SK-N-SH (cell line): ENCODE results near the gene CLIC4. TPM values are rescaled to one million over a fixed set of nuclear protein-coding genes. Genes with fewer than 3 reads are reported as not detected.

ENCODE experiments used
- CTCF ChIA-PET: fragments of 300-600, 350-600 bp; formaldehyde crosslinking; extraction: SDS; loops from one replicate; lab custom pipeline; 2021; lab: Yijun Ruan, JAX
- POLR2A ChIA-PET: fragments of 350-600 bp; sonication (Branson Sonifier 250); formaldehyde crosslinking; extraction: SDS; loops from one replicate; lab custom pipeline; 2020; ENCODE audit warnings: antibody characterized with exemption, inconsistent platforms; lab: Yijun Ruan, JAX
- DNase-seq: peaks from one replicate; pipeline ENCODE4 v3.0.0; 2012
- H2AFZ ChIP-seq: fragments of 200-600 bp; sonication (generic); 2 replicates; pipeline ENCODE4 v1.8.1; 2016; ENCODE audit warnings: antibody characterized with exemption, mild to moderate bottlenecking, low read depth
- H3F3A ChIP-seq: fragments of 200-600 bp; sonication (generic); replicated peaks from 2 replicates; pipeline ENCODE3; 2016; ENCODE audit warnings: antibody characterized with exemption, mild to moderate bottlenecking; ENCODE audit not compliant: insufficient read depth
- H3K27ac ChIP-seq, 2 experiments: fragments of 200-500 bp in 1 of 2; fragments of 200-600 bp in 1 of 2; sonication (Bioruptor generic) in 1 of 2; sonication (generic), shearing (Covaris generic) in 1 of 2; 2 replicates each; pipeline versions ENCODE4 v1.5.1 to v1.6.1; 2014 to 2016; ENCODE audit warnings: low read depth in 2 of 2, inconsistent platforms in 1 of 2, low read length in 1 of 2, mild to moderate bottlenecking in 1 of 2, mixed read lengths in 1 of 2
- H3K27me3 ChIP-seq: fragments of 200-600 bp; sonication (generic), shearing (Covaris generic); 2 replicates; pipeline ENCODE4 v1.6.1; 2016; ENCODE audit warnings: mixed run types; ENCODE audit not compliant: insufficient read depth
- H3K36me3 ChIP-seq, 2 experiments: fragments of 200-500 bp in 1 of 2; fragments of 200-600 bp in 1 of 2; sonication (Bioruptor generic) in 1 of 2; sonication (generic) in 1 of 2; replicated peaks in 1 of 2; 2 replicates each; pipeline versions ENCODE3 to v1.5.1; 2014 to 2016; ENCODE audit warnings: low read length in 1 of 2, mild to moderate bottlenecking in 1 of 2; ENCODE audit not compliant: insufficient read depth in 2 of 2, control insufficient read depth in 1 of 2
- H3K4me1 ChIP-seq, 2 experiments: fragments of 200-500 bp in 1 of 2; fragments of 200-600 bp in 1 of 2; sonication (Bioruptor generic) in 1 of 2; sonication (generic), shearing (Covaris generic) in 1 of 2; 2 replicates each; pipeline versions ENCODE4 v1.5.1 to v1.6.1; 2014 to 2016; ENCODE audit warnings: low read depth in 1 of 2, low read length in 1 of 2, mixed run types in 1 of 2; ENCODE audit not compliant: insufficient read depth in 2 of 2, control insufficient read depth in 1 of 2
- H3K4me2 ChIP-seq: fragments of 200-600 bp; sonication (generic), shearing (Covaris generic); 2 replicates; pipeline ENCODE4 v1.6.1; 2017; ENCODE audit warnings: mixed run types
- H3K4me3 ChIP-seq, 2 experiments: fragments of 200-500 bp in 1 of 2; fragments of 200-600 bp in 1 of 2; sonication (Bioruptor generic) in 1 of 2; sonication (generic), shearing (Covaris generic) in 1 of 2; 2 replicates each; pipeline versions ENCODE4 v1.5.1 to v1.8.1; 2014 to 2016; ENCODE audit warnings: low read depth in 2 of 2, inconsistent platforms in 1 of 2, low read length in 1 of 2, mild to moderate bottlenecking in 1 of 2, mixed read lengths in 1 of 2, moderate library complexity in 1 of 2
- H3K79me2 ChIP-seq: fragments of 200-600 bp; sonication (generic); 2 replicates; pipeline ENCODE4 v1.8.1; 2017; ENCODE audit warnings: mild to moderate bottlenecking; ENCODE audit not compliant: insufficient read depth
- H3K9ac ChIP-seq: fragments of 200-600 bp; sonication (generic); 2 replicates; pipeline ENCODE4 v1.6.1; 2017; ENCODE audit warnings: mixed run types
- H3K9me2 ChIP-seq: fragments of 200-600 bp; sonication (generic); 2 replicates; pipeline ENCODE4 v1.6.1; 2017; ENCODE audit warnings: mixed run types
- H3K9me3 ChIP-seq: fragments of 200-600 bp; sonication (generic); 2 replicates; pipeline ENCODE4 v1.6.1; 2017; ENCODE audit warnings: mixed run types, mild to moderate bottlenecking, moderate library complexity
- H4K20me1 ChIP-seq: fragments of 200-600 bp; sonication (generic); 2 replicates; pipeline ENCODE4 v1.6.1; 2017; ENCODE audit warnings: mild to moderate bottlenecking, mixed run types; ENCODE audit not compliant: insufficient read depth
- ELF1 ChIP-seq: IDR thresholded peaks from 2 replicates; pipeline ENCODE4 v1.4.0; 2012
- EP300 ChIP-seq, 2 experiments: IDR thresholded peaks; 2 replicates each; pipeline versions ENCODE4 v1.4.0 to v1.6.1; 2012; ENCODE audit warnings: borderline replicate concordance in 1 of 2, low read depth in 1 of 2, low read length in 1 of 2
- FOXM1 ChIP-seq: IDR thresholded peaks from 2 replicates; pipeline ENCODE4 v1.4.0; 2012; ENCODE audit warnings: low read depth, mild to moderate bottlenecking
- GATA2 ChIP-seq: sonication (generic); formaldehyde crosslinking; IDR thresholded peaks from 2 replicates; pipeline ENCODE4 v1.5.0; 2020; ENCODE audit warnings: mild to moderate bottlenecking, missing genetic modification reagents
- MEF2A ChIP-seq: IDR thresholded peaks from 2 replicates; pipeline ENCODE4 v1.4.0; 2012; ENCODE audit warnings: low read depth, borderline replicate concordance
- MXI1 ChIP-seq: IDR thresholded peaks from 2 replicates; pipeline ENCODE4 v1.6.1; 2012; ENCODE audit warnings: mild to moderate bottlenecking, low read depth, low read length, improper control_type of control experiment
- NRF1 ChIP-seq: IDR thresholded peaks from 2 replicates; pipeline ENCODE4 v1.6.1; 2012; ENCODE audit warnings: low read depth, mild to moderate bottlenecking, low read length
- RXRA ChIP-seq: IDR thresholded peaks from 2 replicates; pipeline ENCODE4 v1.4.0; 2012; ENCODE audit warnings: low read depth, mild to moderate bottlenecking, borderline replicate concordance
- SIN3A ChIP-seq: IDR thresholded peaks from 2 replicates; pipeline ENCODE4 v1.6.1; 2012; ENCODE audit warnings: low read depth, mild to moderate bottlenecking, low read length, moderate library complexity, borderline replicate concordance
- TEAD4 ChIP-seq: IDR thresholded peaks from 2 replicates; pipeline ENCODE4 v1.4.0; 2012; ENCODE audit warnings: mild to moderate bottlenecking, borderline replicate concordance; ENCODE audit not compliant: insufficient read depth
- WGBS: methylation state at CpG from one replicate; pipeline ENCODE4 v1.1.6; 2017; ENCODE audit warnings: low lambda C conversion rate; 5-methylcytosine and 5-hydroxymethylcytosine counted together
- polyA plus RNA-seq, 3 experiments: library from polyadenylated mRNA; depleted of rRNA; stranded (reverse); fragments of >200 nt; gene quantifications; 2 replicates each; pipeline ENCODE4 v1.2.3, GENCODE V29; 2012
- TF ChIP-seq, protein P1 (sequence below): fragments of 150-350 bp; IDR thresholded peaks from 2 replicates; pipeline ENCODE4 v1.6.1; 2017; ENCODE audit warnings: antibody characterized with exemption, low read length, low read depth, borderline replicate concordance
- TF ChIP-seq, protein P2 (sequence below): IDR thresholded peaks from 2 replicates; pipeline ENCODE4 v1.4.0; 2012; ENCODE audit warnings: low read depth, borderline replicate concordance
- TF ChIP-seq, protein P3 (sequence below): IDR thresholded peaks from 2 replicates; pipeline ENCODE4 v1.4.0; 2012; ENCODE audit warnings: low read depth
- TF ChIP-seq, protein P4 (sequence below): fragments of 200-600 bp; sonication (generic); IDR thresholded peaks from 2 replicates; pipeline ENCODE4 v1.6.1; 2017; ENCODE audit warnings: antibody characterized with exemption, mild to moderate bottlenecking, moderate library complexity

Gene CLIC4
- polyA plus RNA-seq, 1 of the 3 experiments (the other 2 are of a cell fraction), result 66.4 TPM

DNA sequence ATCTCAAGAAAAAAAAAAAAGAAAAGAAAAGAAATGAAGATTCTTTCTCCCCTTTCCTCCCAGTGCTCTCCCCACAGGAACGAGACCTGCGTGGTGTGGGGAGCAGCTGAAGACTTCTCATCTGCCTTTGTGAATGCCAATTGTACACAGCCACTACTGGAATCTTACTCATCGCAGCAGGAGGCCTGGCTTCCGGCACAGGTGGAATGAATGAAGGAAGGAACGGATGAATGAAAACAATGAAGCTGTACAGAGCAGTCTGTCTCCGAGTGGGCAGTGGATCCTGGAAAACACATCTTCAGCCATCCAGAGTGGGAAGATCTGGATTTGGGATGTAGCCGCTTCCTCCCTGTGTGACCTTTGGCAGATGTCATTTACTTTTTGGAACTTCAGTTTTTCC is 119.9 kb downstream of the CLIC4 start:
- Histone ChIP-seq H3K27ac (no peak overlapping the region), H3K4me1 (no peaks in the 10 kb centered on the region), H3K4me3 (no peak overlapping the region), H3K27me3 (no peaks in the 10 kb centered on the region), H3K9ac (no peak overlapping the region), H3K36me3 (no peaks in the 10 kb centered on the region), H3K79me2 (no peaks in the 10 kb centered on the region), H3F3A (no peaks in the 10 kb centered on the region), H3K9me2 (no peaks in the 10 kb centered on the region), H2AFZ (no peak overlapping the region), H4K20me1 (no peaks in the 10 kb centered on the region), H3K4me2 (no peak overlapping the region), H3K9me3 (no peaks in the 10 kb centered on the region)
- ChIA-PET POLR2A (no interaction called here), CTCF (interaction anchor here (0.7 to 2.3 kb wide), 3 partner anchors 33 to 66 kb away, joined by 3 to 8 read pairs (median 3); no protein-coding TSS in a partner anchor)
- DNase-seq, result no peak
- TF ChIP-seq FOXM1, result no peak
- no peak for TF ChIP-seq RXRA
- no peak for TF ChIP-seq MXI1
- no peak for TF ChIP-seq NRF1
- no peak for TF ChIP-seq EP300 (IDR thresholded peaks at IDR 0.05; ENCODE audit: borderline replicate concordance in 1 of 2, low read depth in 1 of 2, low read length in 1 of 2)
- no peak for TF ChIP-seq TEAD4
- no peak for TF ChIP-seq MEF2A
- no peak for TF ChIP-seq GATA2 (CRISPR knock-in tag)
- TF ChIP-seq SIN3A, result no peak
- TF ChIP-seq, protein P1, sequence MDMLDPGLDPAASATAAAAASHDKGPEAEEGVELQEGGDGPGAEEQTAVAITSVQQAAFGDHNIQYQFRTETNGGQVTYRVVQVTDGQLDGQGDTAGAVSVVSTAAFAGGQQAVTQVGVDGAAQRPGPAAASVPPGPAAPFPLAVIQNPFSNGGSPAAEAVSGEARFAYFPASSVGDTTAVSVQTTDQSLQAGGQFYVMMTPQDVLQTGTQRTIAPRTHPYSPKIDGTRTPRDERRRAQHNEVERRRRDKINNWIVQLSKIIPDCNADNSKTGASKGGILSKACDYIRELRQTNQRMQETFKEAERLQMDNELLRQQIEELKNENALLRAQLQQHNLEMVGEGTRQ, result no peak
- TF ChIP-seq, protein P2, sequence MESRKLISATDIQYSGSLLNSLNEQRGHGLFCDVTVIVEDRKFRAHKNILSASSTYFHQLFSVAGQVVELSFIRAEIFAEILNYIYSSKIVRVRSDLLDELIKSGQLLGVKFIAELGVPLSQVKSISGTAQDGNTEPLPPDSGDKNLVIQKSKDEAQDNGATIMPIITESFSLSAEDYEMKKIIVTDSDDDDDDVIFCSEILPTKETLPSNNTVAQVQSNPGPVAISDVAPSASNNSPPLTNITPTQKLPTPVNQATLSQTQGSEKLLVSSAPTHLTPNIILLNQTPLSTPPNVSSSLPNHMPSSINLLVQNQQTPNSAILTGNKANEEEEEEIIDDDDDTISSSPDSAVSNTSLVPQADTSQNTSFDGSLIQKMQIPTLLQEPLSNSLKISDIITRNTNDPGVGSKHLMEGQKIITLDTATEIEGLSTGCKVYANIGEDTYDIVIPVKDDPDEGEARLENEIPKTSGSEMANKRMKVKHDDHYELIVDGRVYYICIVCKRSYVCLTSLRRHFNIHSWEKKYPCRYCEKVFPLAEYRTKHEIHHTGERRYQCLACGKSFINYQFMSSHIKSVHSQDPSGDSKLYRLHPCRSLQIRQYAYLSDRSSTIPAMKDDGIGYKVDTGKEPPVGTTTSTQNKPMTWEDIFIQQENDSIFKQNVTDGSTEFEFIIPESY, result no peak
- WGBS, result 69% methylated on average over 3 of the region's 7 CpGs

DNA sequence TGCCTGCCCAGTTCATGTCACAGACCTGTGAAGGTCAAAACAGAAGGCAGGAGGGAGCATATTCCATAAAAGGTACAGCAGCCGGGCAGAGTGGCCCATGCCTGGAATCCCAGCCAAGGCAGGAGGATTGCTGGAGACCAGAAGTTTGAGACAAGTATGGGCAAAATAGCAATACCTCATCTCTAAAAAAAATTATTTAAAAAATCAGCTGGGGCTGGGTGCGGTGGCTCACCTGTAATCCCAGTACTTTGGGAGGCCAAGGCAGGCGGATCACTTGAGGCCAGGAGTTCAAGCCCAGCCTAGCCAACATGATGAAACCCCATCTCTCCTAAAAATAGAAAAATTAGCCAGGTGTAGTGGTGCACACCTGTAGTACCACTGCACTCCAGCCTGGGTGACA is 120.3 kb downstream of the CLIC4 start:
- ChIA-PET CTCF (interaction anchor here (0.7 to 0.8 kb wide), 2 partner anchors 32 to 46 kb away, joined by 3 read pairs; no protein-coding TSS in a partner anchor), POLR2A (no interaction called here)
- Histone ChIP-seq H3K9me2 (no peaks in the 10 kb centered on the region), H3K27ac (no peak overlapping the region), H3K9ac (no peak overlapping the region), H3K9me3 (no peaks in the 10 kb centered on the region), H3K4me2 (no peak overlapping the region), H3F3A (no peaks in the 10 kb centered on the region), H2AFZ (no peak overlapping the region), H3K27me3 (no peaks in the 10 kb centered on the region), H3K4me3 (no peak overlapping the region), H3K4me1 (no peaks in the 10 kb centered on the region), H4K20me1 (no peaks in the 10 kb centered on the region), H3K36me3 (no peaks in the 10 kb centered on the region), H3K79me2 (no peaks in the 10 kb centered on the region)
- DNase-seq, result no peak
- TF ChIP-seq SIN3A (no peak), FOXM1 (no peak), ELF1 (no peak)
- TF ChIP-seq, protein P3, sequence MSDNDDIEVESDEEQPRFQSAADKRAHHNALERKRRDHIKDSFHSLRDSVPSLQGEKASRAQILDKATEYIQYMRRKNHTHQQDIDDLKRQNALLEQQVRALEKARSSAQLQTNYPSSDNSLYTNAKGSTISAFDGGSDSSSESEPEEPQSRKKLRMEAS, result no peak
- TF ChIP-seq, protein P4, sequence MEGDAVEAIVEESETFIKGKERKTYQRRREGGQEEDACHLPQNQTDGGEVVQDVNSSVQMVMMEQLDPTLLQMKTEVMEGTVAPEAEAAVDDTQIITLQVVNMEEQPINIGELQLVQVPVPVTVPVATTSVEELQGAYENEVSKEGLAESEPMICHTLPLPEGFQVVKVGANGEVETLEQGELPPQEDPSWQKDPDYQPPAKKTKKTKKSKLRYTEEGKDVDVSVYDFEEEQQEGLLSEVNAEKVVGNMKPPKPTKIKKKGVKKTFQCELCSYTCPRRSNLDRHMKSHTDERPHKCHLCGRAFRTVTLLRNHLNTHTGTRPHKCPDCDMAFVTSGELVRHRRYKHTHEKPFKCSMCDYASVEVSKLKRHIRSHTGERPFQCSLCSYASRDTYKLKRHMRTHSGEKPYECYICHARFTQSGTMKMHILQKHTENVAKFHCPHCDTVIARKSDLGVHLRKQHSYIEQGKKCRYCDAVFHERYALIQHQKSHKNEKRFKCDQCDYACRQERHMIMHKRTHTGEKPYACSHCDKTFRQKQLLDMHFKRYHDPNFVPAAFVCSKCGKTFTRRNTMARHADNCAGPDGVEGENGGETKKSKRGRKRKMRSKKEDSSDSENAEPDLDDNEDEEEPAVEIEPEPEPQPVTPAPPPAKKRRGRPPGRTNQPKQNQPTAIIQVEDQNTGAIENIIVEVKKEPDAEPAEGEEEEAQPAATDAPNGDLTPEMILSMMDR, result no peak
- 67% methylated on average over 3 of the region's 3 CpGs for WGBS
